H1 (cell line): ENCODE measurements around the gene STX18. TPM values are rescaled to one million over a fixed set of nuclear protein-coding genes. Genes with fewer than 3 reads are reported as not detected.

Experiments used
- CTCF ChIA-PET: fragments of 300-600 bp; sonication (Branson Sonifier 250); formaldehyde crosslinking; loops from one replicate; lab custom pipeline; 2021; ENCODE audit not compliant: partially characterized antibody; lab: Charles Lee
- POLR2A ChIA-PET: fragments of 300-600 bp; sonication (Branson Sonifier 250); formaldehyde crosslinking; loops from one replicate; lab custom pipeline; 2021; ENCODE audit warnings: inconsistent platforms; ENCODE audit not compliant: partially characterized antibody; lab: Charles Lee
- DNase-seq, 2 experiments: peaks; one replicate each; pipeline versions ENCODE4 v3.0.0 to v3.0.0-alpha.2; 2010 to 2022; ENCODE audit warnings: low spot score in 2 of 2, low read depth in 1 of 2, mixed read lengths in 1 of 2
- FAIRE-seq: peaks from 2 replicates; lab custom pipeline; 2011; peaks lifted over from hg19 to GRCh38; lab: Jason Lieb, UNC
- H2AFZ ChIP-seq: 2 replicates; pipeline ENCODE4 v1.8.1; 2012; ENCODE audit warnings: low read length, inconsistent platforms
- H2AK5ac ChIP-seq: 2 replicates; pipeline ENCODE4 v1.6.1; 2013; ENCODE audit warnings: low read depth, low read length
- H2BK120ac ChIP-seq: replicated peaks from 2 replicates; pipeline ENCODE3; 2013; ENCODE audit warnings: low read depth, low read length, inconsistent platforms
- H2BK12ac ChIP-seq: 2 replicates; pipeline ENCODE4 v1.6.1; 2013; ENCODE audit warnings: low read depth, low read length
- H2BK15ac ChIP-seq: 2 replicates; pipeline ENCODE4 v1.6.1; 2013; ENCODE audit warnings: low read length
- H2BK20ac ChIP-seq: 2 replicates; pipeline ENCODE4 v1.6.1; 2013; ENCODE audit warnings: low read length
- H2BK5ac ChIP-seq: 2 replicates; pipeline ENCODE4 v1.6.1; 2013; ENCODE audit warnings: low read depth, low read length
- H3K14ac ChIP-seq: 2 replicates; pipeline ENCODE4 v1.6.1; 2013; ENCODE audit warnings: inconsistent platforms; ENCODE audit not compliant: insufficient read length
- H3K18ac ChIP-seq: 2 replicates; pipeline ENCODE4 v1.6.1; 2013; ENCODE audit warnings: low read length; ENCODE audit errors: extremely low read depth
- H3K23ac ChIP-seq: 2 replicates; pipeline ENCODE4 v1.6.1; 2013; ENCODE audit warnings: inconsistent platforms; ENCODE audit not compliant: insufficient read length
- H3K23me2 ChIP-seq: 2 replicates; pipeline ENCODE4 v1.6.1; 2013; ENCODE audit warnings: low read depth, low read length
- H3K27ac ChIP-seq: 2 replicates; pipeline ENCODE4 v1.6.1; 2011; ENCODE audit warnings: low read depth, low read length, inconsistent platforms
- H3K27me3 ChIP-seq, 4 experiments: replicated peaks in 1 of 4; 1 replicate in 1 of 4; 2 replicates in 3 of 4; pipeline versions ENCODE4 v1.6.1 to v1.8.1; 2011 to 2013; ENCODE audit warnings: low read length in 3 of 4, mild to moderate bottlenecking in 3 of 4, inconsistent platforms in 2 of 4, mixed read lengths in 2 of 4, moderate library complexity in 1 of 4; ENCODE audit not compliant: control insufficient read depth in 3 of 4, insufficient read depth in 3 of 4; ENCODE audit errors: extremely low read depth in 1 of 4
- H3K36me3 ChIP-seq, 4 experiments: 2 replicates each; pipeline versions ENCODE4 v1.6.1 to v1.8.1; 2011 to 2013; ENCODE audit warnings: mild to moderate bottlenecking in 4 of 4, low read length in 3 of 4, moderate library complexity in 2 of 4, control low read depth in 1 of 4, inconsistent platforms in 1 of 4; ENCODE audit not compliant: insufficient read depth in 4 of 4, control insufficient read depth in 2 of 4
- H3K4ac ChIP-seq: replicated peaks from 2 replicates; pipeline ENCODE3; 2013; ENCODE audit warnings: low read length, low read depth, mixed read lengths, inconsistent platforms; ENCODE audit not compliant: insufficient read length
- H3K4me1 ChIP-seq, 4 experiments: replicated peaks in 1 of 4; 1 replicate in 1 of 4; 2 replicates in 3 of 4; pipeline versions ENCODE4 v1.6.1 to v1.8.1; 2011 to 2013; ENCODE audit warnings: low read length in 3 of 4, inconsistent platforms in 2 of 4, mixed read lengths in 1 of 4; ENCODE audit not compliant: insufficient read depth in 4 of 4, control insufficient read depth in 3 of 4
- H3K4me2 ChIP-seq, 2 experiments: 2 replicates each; pipeline versions ENCODE4 v1.6.1 to v1.8.1; 2011 to 2013; ENCODE audit warnings: low read depth in 2 of 2, low read length in 2 of 2, control low read depth in 1 of 2, inconsistent platforms in 1 of 2, mild to moderate bottlenecking in 1 of 2; ENCODE audit not compliant: insufficient read depth in 1 of 2
- H3K4me3 ChIP-seq, 4 experiments: fragments of 200-600, 300-600 bp in 1 of 4; sonication (generic), shearing (Covaris generic), sonication (Bioruptor Twin) in 1 of 4; 2 replicates each; pipeline versions ENCODE4 v1.5.1 to v1.8.1; 2011 to 2016; ENCODE audit warnings: low read length in 4 of 4, low read depth in 3 of 4, control low read depth in 2 of 4, inconsistent platforms in 2 of 4, mild to moderate bottlenecking in 2 of 4, mixed read lengths in 1 of 4, moderate library complexity in 1 of 4; ENCODE audit not compliant: insufficient read depth in 2 of 4; ENCODE audit errors: extremely low read depth in 1 of 4
- H3K56ac ChIP-seq: replicated peaks from 2 replicates; pipeline ENCODE3; 2013; ENCODE audit warnings: low read depth, mild to moderate bottlenecking, mixed read lengths, low read length, inconsistent platforms; ENCODE audit not compliant: insufficient read length
- H3K79me1 ChIP-seq: 2 replicates; pipeline ENCODE4 v1.6.1; 2013; ENCODE audit warnings: low read depth, low read length, control low read depth
- H3K79me2 ChIP-seq, 2 experiments: 2 replicates each; pipeline versions ENCODE4 v1.6.1 to v1.8.1; 2012 to 2013; ENCODE audit warnings: low read length in 2 of 2, mild to moderate bottlenecking in 2 of 2, inconsistent platforms in 1 of 2; ENCODE audit not compliant: insufficient read depth in 2 of 2, control insufficient read depth in 1 of 2
- H3K9ac ChIP-seq, 4 experiments: replicated peaks in 1 of 4; 1 replicate in 1 of 4; 2 replicates in 3 of 4; pipeline versions ENCODE4 v1.6.1 to v1.8.1; 2011 to 2013; ENCODE audit warnings: low read depth in 3 of 4, low read length in 3 of 4, control low read depth in 2 of 4, mild to moderate bottlenecking in 2 of 4, moderate library complexity in 2 of 4, inconsistent platforms in 1 of 4; ENCODE audit errors: extremely low read depth in 1 of 4
- H3K9me3 ChIP-seq, 2 experiments: 2 replicates each; pipeline versions ENCODE4 v1.6.1 to v1.8.1; 2012 to 2013; ENCODE audit warnings: mild to moderate bottlenecking in 2 of 2, moderate library complexity in 2 of 2, control low read depth in 1 of 2, inconsistent platforms in 1 of 2, low read depth in 1 of 2, low read length in 1 of 2, mixed read lengths in 1 of 2; ENCODE audit not compliant: insufficient read depth in 2 of 2
- H4K20me1 ChIP-seq, 2 experiments: replicated peaks in 1 of 2; 2 replicates each; pipeline versions ENCODE3 to v1.8.1; 2011 to 2013; ENCODE audit warnings: inconsistent platforms in 2 of 2, low read length in 2 of 2, mild to moderate bottlenecking in 1 of 2; ENCODE audit not compliant: insufficient read depth in 2 of 2, control insufficient read depth in 1 of 2
- H4K5ac ChIP-seq: 2 replicates; pipeline ENCODE4 v1.6.1; 2013; ENCODE audit warnings: low read length, low read depth, mixed read lengths, inconsistent platforms; ENCODE audit not compliant: insufficient read length
- H4K8ac ChIP-seq: 2 replicates; pipeline ENCODE4 v1.8.0; 2013; ENCODE audit warnings: mild to moderate bottlenecking, moderate library complexity, low read length, inconsistent platforms; ENCODE audit not compliant: insufficient read depth; ENCODE audit errors: extremely low read depth
- H4K91ac ChIP-seq: replicated peaks from 2 replicates; pipeline ENCODE3; 2013; ENCODE audit warnings: low read length, mixed read lengths, inconsistent platforms; ENCODE audit not compliant: insufficient read length
- CHD2 ChIP-seq: IDR thresholded peaks from 2 replicates; pipeline ENCODE4 v1.6.1; 2012; ENCODE audit warnings: low read length, improper control_type of control experiment
- GABPA ChIP-seq: IDR thresholded peaks from 2 replicates; pipeline ENCODE4 v1.6.1; 2011; ENCODE audit warnings: mild to moderate bottlenecking, low read length, moderate library complexity, borderline replicate concordance; ENCODE audit not compliant: insufficient read depth
- JUND ChIP-seq: IDR thresholded peaks from 2 replicates; pipeline ENCODE4 v1.6.1; 2011; ENCODE audit warnings: mild to moderate bottlenecking, improper control_type of control experiment, low read length
- KDM5A ChIP-seq: fragments of 200-600 bp; IDR thresholded peaks from 2 replicates; pipeline ENCODE4 v1.7.1; 2012; ENCODE audit warnings: mild to moderate bottlenecking, low read length, inconsistent platforms, mixed read lengths
- MAFK ChIP-seq: IDR thresholded peaks from 2 replicates; pipeline ENCODE4 v1.6.1; 2012; ENCODE audit warnings: low read depth, mild to moderate bottlenecking, improper control_type of control experiment, low read length
- NANOG ChIP-seq: IDR thresholded peaks from 2 replicates; pipeline ENCODE4 v1.6.1; 2011; ENCODE audit warnings: low read length, low read depth, mild to moderate bottlenecking, inconsistent platforms; ENCODE audit not compliant: insufficient read depth, poor library complexity, severe bottlenecking
- POU5F1 ChIP-seq: IDR thresholded peaks from 2 replicates; pipeline ENCODE4 v1.6.1; 2011; ENCODE audit warnings: low read depth, mild to moderate bottlenecking, low read length, moderate library complexity
- RBBP5 ChIP-seq: IDR thresholded peaks from 2 replicates; pipeline ENCODE4 v1.7.1; 2012; ENCODE audit warnings: low read depth, mild to moderate bottlenecking, inconsistent platforms, low read length, moderate library complexity, borderline replicate concordance
- RXRA ChIP-seq: IDR thresholded peaks from 2 replicates; pipeline ENCODE4 v1.6.1; 2011; ENCODE audit warnings: low read depth, mild to moderate bottlenecking, low read length, moderate library complexity; ENCODE audit not compliant: insufficient read depth
- SUZ12 ChIP-seq: fragments of 200-600 bp; sonication (generic); IDR thresholded peaks from 2 replicates; pipeline ENCODE4 v1.6.1; 2012; ENCODE audit warnings: mild to moderate bottlenecking, inconsistent platforms, low read length, moderate library complexity, mixed read lengths
- TBP ChIP-seq: IDR thresholded peaks from 2 replicates; pipeline ENCODE4 v1.6.1; 2011; ENCODE audit warnings: low read depth, low read length, improper control_type of control experiment
- TEAD4 ChIP-seq: IDR thresholded peaks from 2 replicates; pipeline ENCODE4 v1.6.1; 2012; ENCODE audit warnings: low read depth, low read length, inconsistent platforms, mixed read lengths
- WGBS, 2 experiments: shearing (Covaris generic) in 1 of 2; methylation state at CpG; one replicate each; pipeline versions ENCODE4 v1.1.6 to v1.1.7; 2013 to 2015; ENCODE audit warnings: low lambda C conversion rate in 2 of 2, mixed read lengths in 2 of 2, inconsistent platforms in 1 of 2, low coverage in 1 of 2, missing lambda C conversion rate in 1 of 2; ENCODE audit not compliant: insufficient replicate concordance in 2 of 2, insufficient coverage in 1 of 2, insufficient read length in 1 of 2; ENCODE audit errors: extremely low coverage in 1 of 2, missing lambda C conversion rate in 1 of 2; 5-methylcytosine and 5-hydroxymethylcytosine counted together
- polyA plus RNA-seq, 7 experiments: library from polyadenylated mRNA; depleted of rRNA in 3 of 7; stranded (reverse) in 5 of 7; unstranded in 2 of 7; fragments of >200 nt in 5 of 7; fragments of 200-250 nt in 2 of 7; gene quantifications; 1 replicate in 5 of 7; 2 replicates in 1 of 7; 4 replicates in 1 of 7; pipeline versions ENCODE4 v1.2.1 to v1.2.3, GENCODE V29; 2011 to 2013; ENCODE audit warnings: missing spikeins in 2 of 7, mixed read lengths in 2 of 7
- total RNA-seq: library from RNA; stranded (reverse); fragmentation: NEBNext Ultra II Directional; extraction: Animal tissue kit (Norgen Biotek cat#: 25700); gene quantifications from 2 replicates; pipeline ENCODE4 v1.2.1, GENCODE V29; 2021
- TF ChIP-seq, protein P1 (sequence below): IDR thresholded peaks from 2 replicates; pipeline ENCODE4 v1.6.1; 2012; ENCODE audit warnings: low read length, inconsistent platforms

The STX18 gene
- total and polyA plus RNA-seq, 2 of the 8 experiments (the other 6 are each of a cell fraction or from before 2014, with no cell fraction given), result 14.6 to 18.3 TPM

DNA sequence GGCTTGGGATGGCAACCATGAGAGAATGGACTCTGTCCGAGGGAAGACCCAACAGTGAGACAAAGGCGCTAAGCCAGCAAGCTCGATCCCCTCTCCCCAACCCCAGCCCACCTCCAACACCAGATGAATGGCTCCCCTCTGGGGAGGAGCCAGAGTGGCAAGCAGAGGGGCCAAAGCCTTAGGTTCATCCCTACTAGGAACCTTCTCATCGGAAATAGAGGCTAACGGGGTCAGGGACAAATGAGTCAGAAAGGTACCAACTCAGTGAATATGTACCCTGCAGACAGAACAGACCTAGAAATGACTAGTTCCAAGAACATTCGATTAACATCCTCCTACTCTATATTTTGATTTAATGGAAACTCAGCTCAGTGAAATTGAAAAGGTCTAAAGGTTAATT lies 81.1 kb downstream of the STX18 start:
- Histone ChIP-seq H3K27ac (no peak overlapping the region), H3K4me2 (no peak overlapping the region), H4K5ac (no peak overlapping the region), H3K14ac (no peak overlapping the region), H4K91ac (no peak overlapping the region), H3K9ac (no peak overlapping the region), H4K8ac (no peak overlapping the region), H2AFZ (no peak overlapping the region), H3K79me1 (no peaks in the 10 kb centered on the region), H3K23ac (no peak overlapping the region), H3K18ac (no peak overlapping the region), H3K56ac (no peak overlapping the region), H2BK20ac (no peak overlapping the region), H3K79me2 (no peaks in the 10 kb centered on the region), H2BK12ac (no peak overlapping the region), H3K4ac (no peak overlapping the region), H3K36me3 (peaks cover 0 to 6% (median 2%) of the 10 kb centered on the region in 4 experiments; a peak in 3 of 8 replicates), H3K4me3 (no peak overlapping the region), H3K23me2 (no peaks in the 10 kb centered on the region), H3K4me1 (peaks cover 9 to 23% (median 16%) of the 10 kb centered on the region in 4 experiments; a peak in 6 of 7 replicates), H4K20me1 (no peaks in the 10 kb centered on the region), H2BK5ac (no peak overlapping the region), H3K9me3 (no peaks in the 10 kb centered on the region), H2BK15ac (no peak overlapping the region), H2AK5ac (no peak overlapping the region), H2BK120ac (no peak overlapping the region), H3K27me3 (no peaks in the 10 kb centered on the region)
- ChIA-PET POLR2A (no interaction called here), CTCF (interaction anchor here (1.0 kb wide), 1 partner anchor 30 kb away, joined by 4 read pairs; no protein-coding TSS in a partner anchor)
- WGBS, 2 experiments, result 88% methylated on average over 6 of the region's 6 CpGs; no CpG with 5 or more reads in 1 of the 2 experiments
- FAIRE-seq (no peak), DNase-seq (no peak)
- TF ChIP-seq JUND, result no peak
- TF ChIP-seq TBP, result no peak
- no peak for TF ChIP-seq NANOG
- TF ChIP-seq TEAD4, result no peak
- TF ChIP-seq RBBP5, result no peak
- no peak for TF ChIP-seq GABPA
- TF ChIP-seq POU5F1, result no peak
- TF ChIP-seq MAFK, result no peak
- TF ChIP-seq KDM5A, result no peak
- TF ChIP-seq CHD2, result no peak
- TF ChIP-seq SUZ12, result no peak
- TF ChIP-seq, protein P1, sequence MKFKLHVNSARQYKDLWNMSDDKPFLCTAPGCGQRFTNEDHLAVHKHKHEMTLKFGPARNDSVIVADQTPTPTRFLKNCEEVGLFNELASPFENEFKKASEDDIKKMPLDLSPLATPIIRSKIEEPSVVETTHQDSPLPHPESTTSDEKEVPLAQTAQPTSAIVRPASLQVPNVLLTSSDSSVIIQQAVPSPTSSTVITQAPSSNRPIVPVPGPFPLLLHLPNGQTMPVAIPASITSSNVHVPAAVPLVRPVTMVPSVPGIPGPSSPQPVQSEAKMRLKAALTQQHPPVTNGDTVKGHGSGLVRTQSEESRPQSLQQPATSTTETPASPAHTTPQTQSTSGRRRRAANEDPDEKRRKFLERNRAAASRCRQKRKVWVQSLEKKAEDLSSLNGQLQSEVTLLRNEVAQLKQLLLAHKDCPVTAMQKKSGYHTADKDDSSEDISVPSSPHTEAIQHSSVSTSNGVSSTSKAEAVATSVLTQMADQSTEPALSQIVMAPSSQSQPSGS, result no peak
- TF ChIP-seq RXRA, result no peak
